RWPE1 (cell line): ENCODE measurements around the gene CD93.

Experiments
- CTCF ChIA-PET: fragments of 350-600 bp; sonication (Branson Sonifier 250); formaldehyde crosslinking; extraction: SDS; loops from one replicate; lab custom pipeline; 2021; lab: Yijun Ruan, JAX
- POLR2A ChIA-PET: fragments of 400-600 bp; formaldehyde crosslinking; extraction: SDS; loops from one replicate; lab custom pipeline; 2020; ENCODE audit warnings: antibody characterized with exemption; ENCODE audit not compliant: low non-redundant PET; lab: Yijun Ruan, JAX
- DNase-seq: peaks from one replicate; pipeline ENCODE4 v3.0.0; 2012; ENCODE audit warnings: low spot score
- H3K27ac ChIP-seq: fragments of 450-650 bp; 2 replicates; pipeline ENCODE4 v1.5.1; 2017
- TF ChIP-seq, protein P1 (sequence below): fragments of 450-650 bp; conservative IDR thresholded peaks from 2 replicates; pipeline ENCODE4 v1.5.1; 2017; ENCODE audit warnings: low read depth, mild to moderate bottlenecking

The CD93 gene

GRCh38 chr20:23087587-23088251 lies 1.6 kb upstream of the CD93 start:
- ChIA-PET POLR2A (no interaction called here), CTCF (interaction anchor here (0.7 to 1.4 kb wide), 2 partner anchors 70 to 396 kb away, joined by 3 to 4 read pairs; no protein-coding TSS in a partner anchor)
- TF ChIP-seq, protein P1, sequence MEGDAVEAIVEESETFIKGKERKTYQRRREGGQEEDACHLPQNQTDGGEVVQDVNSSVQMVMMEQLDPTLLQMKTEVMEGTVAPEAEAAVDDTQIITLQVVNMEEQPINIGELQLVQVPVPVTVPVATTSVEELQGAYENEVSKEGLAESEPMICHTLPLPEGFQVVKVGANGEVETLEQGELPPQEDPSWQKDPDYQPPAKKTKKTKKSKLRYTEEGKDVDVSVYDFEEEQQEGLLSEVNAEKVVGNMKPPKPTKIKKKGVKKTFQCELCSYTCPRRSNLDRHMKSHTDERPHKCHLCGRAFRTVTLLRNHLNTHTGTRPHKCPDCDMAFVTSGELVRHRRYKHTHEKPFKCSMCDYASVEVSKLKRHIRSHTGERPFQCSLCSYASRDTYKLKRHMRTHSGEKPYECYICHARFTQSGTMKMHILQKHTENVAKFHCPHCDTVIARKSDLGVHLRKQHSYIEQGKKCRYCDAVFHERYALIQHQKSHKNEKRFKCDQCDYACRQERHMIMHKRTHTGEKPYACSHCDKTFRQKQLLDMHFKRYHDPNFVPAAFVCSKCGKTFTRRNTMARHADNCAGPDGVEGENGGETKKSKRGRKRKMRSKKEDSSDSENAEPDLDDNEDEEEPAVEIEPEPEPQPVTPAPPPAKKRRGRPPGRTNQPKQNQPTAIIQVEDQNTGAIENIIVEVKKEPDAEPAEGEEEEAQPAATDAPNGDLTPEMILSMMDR: no peak
- DNase-seq: no peak
- H3K27ac ChIP-seq: no peak overlapping the region

GRCh38 chr20:23086931-23087411 lies 847 bp upstream of the CD93 start:
- ChIA-PET CTCF (no interaction called here), POLR2A (no interaction called here)
- no peak for DNase-seq

GRCh38 chr20:23085436-23086055 lies 578 bp downstream of the CD93 start:
- POLR2A ChIA-PET: no interaction called here
- TF ChIP-seq, protein P1: no peak
- CTCF ChIA-PET: interaction anchor here (0.6 kb wide), 1 partner anchor 88 kb away, joined by 4 read pairs; no protein-coding TSS in a partner anchor

More at GRCh38 chr20:23086931-23087411, 847 bp upstream of the CD93 start:
- H3K27ac ChIP-seq: no peak overlapping the region
- TF ChIP-seq, protein P1: no peak

GRCh38 chr20:23084845-23085365 lies 1.2 kb downstream of the CD93 start:
- CTCF ChIA-PET: no interaction called here
- no peak for DNase-seq
- H3K27ac ChIP-seq: no peak overlapping the region
- POLR2A ChIA-PET: no interaction called here
- TF ChIP-seq, protein P1: no peak

More at GRCh38 chr20:23085436-23086055, 578 bp downstream of the CD93 start:
- no peak overlapping the region for H3K27ac ChIP-seq
- DNase-seq: no peak

DNA sequence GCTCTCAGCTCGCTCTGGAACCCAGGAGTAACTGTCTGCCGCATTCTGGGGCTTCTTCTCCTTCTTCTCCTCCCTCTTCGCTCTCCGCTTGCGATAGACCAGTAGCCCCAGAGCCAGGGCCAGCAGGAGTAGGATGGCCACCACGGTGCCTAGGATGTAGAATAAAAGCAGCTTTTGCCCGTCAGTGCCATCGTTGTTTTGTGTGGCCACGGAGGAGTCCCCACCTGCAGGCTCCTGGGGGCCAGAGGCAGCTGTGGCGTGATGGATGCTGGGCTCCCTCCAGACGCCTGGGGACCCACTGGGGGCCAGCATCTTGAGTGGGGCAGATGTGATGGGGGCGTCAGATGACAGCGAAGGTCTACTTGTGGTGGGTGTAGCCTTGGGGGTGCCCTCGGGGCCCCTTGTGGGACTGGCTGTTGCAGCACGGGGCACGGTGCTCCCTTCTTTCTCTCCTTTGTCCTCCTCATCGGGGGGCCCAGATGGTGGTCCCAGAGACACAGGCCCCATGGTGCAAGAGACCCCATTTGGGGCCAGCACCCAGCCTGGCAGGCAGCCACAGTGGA lies 1.8 kb downstream of the CD93 start:
- TF ChIP-seq, protein P1: no peak
- ChIA-PET CTCF (interaction anchor here (0.6 kb wide), 2 partner anchors 10 to 1870 kb away, joined by 3 read pairs; no protein-coding TSS in a partner anchor), POLR2A (no interaction called here)
- no peak overlapping the region for H3K27ac ChIP-seq
- no peak for DNase-seq

GRCh38 chr20:23083553-23084220 lies 2.4 kb downstream of the CD93 start:
- ChIA-PET CTCF (interaction anchor here (0.6 kb wide), 2 partner anchors 10 to 1871 kb away, joined by 3 read pairs; no protein-coding TSS in a partner anchor), POLR2A (no interaction called here)
- H3K27ac ChIP-seq: no peak overlapping the region
- no peak for DNase-seq
- TF ChIP-seq, protein P1: no peak
